Right lung (tissue), 5 donors: ENCODE measurements around the gene CCDC187. TPM values are rescaled to one million over a fixed set of nuclear protein-coding genes. Genes with fewer than 3 reads are reported as not detected.

ENCODE experiments used
- DNase-seq, 2 donors: peaks; one replicate each; pipeline ENCODE4 v3.0.0-alpha.2; 2013
- polyA plus RNA-seq, 5 donors: library from polyadenylated mRNA; unstranded; fragments of 120-200 nt; gene quantifications; one replicate each; pipeline versions ENCODE4 v1.2.1 to v1.2.3, GENCODE V29; 2013; ENCODE audit warnings: inconsistent platforms in 1 of 5, low replicate concordance in 1 of 5; ENCODE audit not compliant: insufficient read length in 5 of 5, insufficient read depth in 1 of 5

CCDC187 gene
- polyA plus RNA-seq, 5 donors, result 0.65 to 2.9 (median 1.8) TPM

DNA sequence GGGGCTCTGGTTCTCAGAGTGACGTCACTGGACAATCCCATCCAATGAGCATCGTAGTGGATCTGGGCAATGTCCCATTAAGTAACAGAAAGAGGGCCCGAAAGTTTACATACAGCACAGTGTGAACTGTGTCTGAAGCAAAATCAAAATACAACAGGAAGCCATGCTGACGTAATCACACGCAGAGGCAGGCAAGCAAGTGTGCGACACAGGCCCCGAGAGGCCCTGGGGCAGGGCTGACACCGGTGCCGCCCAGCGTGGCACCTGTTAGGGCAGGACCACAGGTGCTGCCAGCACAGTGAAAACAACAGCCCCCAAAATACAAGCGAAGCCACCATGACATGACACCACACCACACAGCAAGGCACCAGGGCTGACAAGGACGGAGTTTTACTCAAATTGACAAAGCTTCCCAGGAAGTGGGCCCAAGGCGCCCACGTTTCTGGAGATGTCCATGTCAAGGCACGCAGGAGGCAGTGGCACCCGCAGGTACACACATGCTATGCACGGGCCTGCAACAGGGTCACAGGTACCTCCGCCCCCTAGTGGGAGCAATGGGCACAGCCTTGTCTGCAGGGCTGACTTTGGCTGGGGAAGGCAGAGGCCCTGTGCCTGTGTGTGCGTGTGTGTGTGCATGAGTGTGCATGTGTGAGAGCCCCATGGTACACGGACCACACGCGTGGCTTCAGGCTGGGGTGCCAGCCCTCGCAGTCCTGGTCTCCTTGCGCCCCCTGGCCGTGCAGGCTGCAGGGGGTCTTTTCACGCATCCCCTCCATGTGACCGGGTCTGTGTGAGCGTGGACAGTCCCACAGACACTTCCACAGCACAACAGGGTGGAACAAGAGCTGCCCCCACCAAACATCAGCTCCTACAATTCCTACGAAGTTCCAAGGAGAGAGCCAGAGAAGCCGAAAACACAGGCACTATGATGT is 77.9 kb downstream of the CCDC187 start:
- DNase-seq, result no peak

DNA sequence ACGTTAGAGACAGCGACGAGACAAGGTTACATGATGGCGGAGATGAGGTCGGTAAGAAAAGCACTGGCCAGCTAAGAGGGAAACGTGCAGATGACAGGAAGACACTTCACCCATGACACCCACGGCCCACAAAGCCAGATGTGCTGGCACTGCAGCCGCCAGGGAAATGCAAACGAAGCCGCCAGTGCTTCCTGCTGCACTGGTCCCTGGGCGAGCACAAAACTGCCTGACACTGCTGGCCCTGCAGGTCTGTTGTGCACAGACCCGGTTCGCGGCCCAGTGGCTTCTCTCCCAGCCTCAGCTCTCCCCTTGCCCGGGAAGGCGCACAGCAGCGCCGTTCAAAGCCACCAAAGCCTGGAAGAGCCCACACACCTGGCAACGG is 78.5 kb downstream of the CCDC187 start:
- DNase-seq, result no peak

GRCh38 chr9:136223871-136224640 is 79.8 kb downstream of the CCDC187 start:
- no peak for DNase-seq

- no peak for DNase-seq
Measured at GRCh38 chr9:136222906-136223285, 81.0 kb downstream of the CCDC187 start.

GRCh38 chr9:136222166-136222905 is 81.6 kb downstream of the CCDC187 start:
- DNase-seq, result no peak

- DNase-seq, result no peak
Measured at GRCh38 chr9:136220017-136220729, 83.7 kb downstream of the CCDC187 start.

DNA sequence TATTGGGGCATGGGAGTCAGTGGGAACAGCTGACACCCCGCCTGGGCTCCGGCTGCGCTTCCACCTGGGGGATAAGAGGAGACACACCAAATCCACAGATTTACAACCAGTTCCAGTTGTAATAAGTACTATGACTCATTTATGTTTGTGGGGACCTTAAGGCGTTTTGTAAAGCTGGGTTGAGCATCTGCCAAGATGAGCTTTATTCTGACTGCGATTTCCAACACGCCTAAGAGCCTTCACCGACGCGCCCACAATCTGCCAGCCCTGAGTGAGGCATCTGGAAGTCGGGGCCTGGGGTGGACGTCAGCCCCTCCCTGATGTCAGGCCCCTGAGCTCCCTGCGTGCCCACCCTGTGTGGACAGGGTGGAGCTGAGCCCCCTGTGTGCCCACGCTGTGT is 84.6 kb downstream of the CCDC187 start:
- no peak for DNase-seq

GRCh38 chr9:136218673-136219072 is 85.2 kb downstream of the CCDC187 start:
- DNase-seq, result no peak

- no peak for DNase-seq
Measured at GRCh38 chr9:136218271-136218670, 85.6 kb downstream of the CCDC187 start.

DNA sequence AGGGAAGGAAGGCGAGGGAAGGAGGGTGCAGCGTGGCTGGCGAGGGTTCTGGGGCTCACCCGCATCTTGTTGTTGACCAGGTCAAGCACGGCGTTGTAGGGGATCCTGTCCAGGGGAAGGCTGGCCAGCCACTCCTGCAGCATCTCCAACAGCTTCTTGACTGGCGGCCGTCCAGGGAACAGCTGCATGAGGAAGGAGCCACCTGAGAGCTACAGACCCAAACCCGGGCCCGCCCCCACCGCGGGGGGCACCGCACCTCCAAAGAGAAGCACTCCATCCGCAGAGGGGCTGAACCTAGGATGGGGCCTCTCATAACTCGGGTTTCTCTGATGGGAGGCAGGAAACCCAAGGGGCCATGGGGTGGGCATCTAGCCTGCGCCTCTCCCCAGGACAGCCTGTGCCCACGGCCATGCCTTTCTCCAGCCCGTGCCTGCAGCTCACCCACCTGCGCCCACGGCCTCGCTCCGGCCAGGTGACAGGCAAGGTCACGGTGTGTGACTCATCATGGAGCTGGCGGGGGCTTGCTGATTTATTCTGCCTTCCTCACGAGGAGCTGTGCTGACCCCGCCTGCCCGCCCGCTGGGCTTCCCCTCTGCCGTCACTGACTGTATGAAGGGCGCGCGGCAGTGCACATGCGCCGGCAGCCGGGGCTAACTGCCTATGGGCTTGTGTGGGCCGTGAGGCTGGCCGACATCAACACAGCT is 87.2 kb downstream of the CCDC187 start:
- no peak for DNase-seq

DNA sequence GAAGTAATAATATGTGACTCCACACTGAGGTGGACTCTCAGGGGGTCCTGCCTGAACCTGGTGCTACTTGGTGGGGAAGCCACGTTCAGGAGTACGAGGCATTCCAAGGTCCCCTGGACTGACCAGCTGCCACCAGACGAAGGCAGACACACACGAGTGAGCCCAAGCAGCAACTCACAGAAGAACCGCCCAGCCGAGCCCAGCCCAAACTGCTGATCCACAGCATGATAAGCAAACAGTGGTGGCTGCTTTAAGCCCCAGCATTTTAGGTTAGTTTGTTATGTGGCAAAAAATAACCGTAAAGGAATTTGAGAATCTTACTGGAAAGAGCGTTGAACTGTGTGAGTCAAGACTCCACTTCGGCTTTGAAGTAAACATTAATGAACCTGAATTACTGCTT is 90.2 kb downstream of the CCDC187 start:
- no peak for DNase-seq

GRCh38 chr9:136212345-136212950 is 91.4 kb downstream of the CCDC187 start:
- DNase-seq, result no peak

DNA sequence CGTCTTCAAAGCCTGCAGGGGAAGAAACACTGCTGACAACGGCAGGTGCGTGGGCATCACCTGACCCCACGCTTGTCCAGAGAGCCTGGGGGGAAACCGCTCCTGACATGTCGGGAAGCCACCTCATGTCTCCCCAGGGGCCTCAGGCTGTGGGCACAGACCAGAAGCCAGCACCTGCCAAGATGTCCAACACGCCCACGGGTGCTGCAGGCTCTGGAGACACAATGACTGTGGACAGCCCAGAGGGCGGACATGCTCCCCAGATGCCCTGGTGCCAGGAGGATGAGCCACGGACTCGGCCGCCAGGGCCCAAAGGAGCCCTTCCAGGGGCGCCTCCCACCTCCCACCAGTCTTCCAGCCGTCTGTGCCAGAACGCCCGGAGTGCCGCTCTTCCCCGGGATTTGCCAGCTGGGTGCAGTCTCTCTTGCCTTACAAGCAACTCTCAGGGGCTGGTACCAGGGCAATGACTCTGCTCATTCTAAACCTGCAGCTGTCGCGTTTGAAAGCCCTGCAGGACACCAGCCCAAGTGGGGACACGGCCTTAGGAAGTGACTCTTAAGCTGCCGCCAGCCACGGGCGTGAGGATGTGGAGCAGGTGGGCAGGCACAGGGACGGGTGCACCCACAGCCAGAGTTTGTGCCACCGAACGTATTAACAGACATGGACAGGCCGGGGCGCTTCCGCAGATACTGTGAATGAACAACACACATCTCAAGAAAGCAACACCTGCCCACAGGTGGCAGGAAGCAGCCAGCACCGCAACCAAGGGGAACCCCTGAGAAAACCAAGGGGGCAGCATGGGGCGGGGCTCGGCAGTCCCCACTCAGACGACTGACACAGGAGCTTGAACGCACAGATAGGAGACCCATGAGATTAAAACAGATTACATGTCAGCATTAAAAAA is 92.2 kb downstream of the CCDC187 start:
- DNase-seq, result no peak

GRCh38 chr9:136211006-136211405 is 92.9 kb downstream of the CCDC187 start:
- DNase-seq, result no peak

- no peak for DNase-seq
Measured at GRCh38 chr9:136210276-136210675, 93.6 kb downstream of the CCDC187 start.

DNA sequence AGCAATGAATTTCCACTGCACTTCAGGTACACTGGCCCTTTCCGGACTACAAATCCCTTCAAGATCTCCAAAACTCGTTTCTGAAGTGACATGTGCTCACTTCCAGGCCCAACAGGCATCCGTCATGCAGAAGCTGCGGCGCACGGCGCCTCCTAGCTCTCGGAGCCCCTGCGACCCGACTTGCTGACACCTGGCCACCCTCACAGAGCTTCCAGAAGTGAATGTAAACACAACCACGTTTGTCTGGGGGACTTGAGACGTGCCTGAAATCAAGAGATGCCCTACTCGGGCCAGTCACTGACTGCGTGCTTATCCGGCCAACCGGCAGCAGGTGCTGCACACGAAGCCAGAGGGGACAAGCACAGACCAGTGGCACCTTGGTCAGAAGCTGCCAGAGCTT is 94.1 kb downstream of the CCDC187 start:
- DNase-seq, result no peak

- DNase-seq, result no peak
Measured at GRCh38 chr9:136209232-136209631, 94.7 kb downstream of the CCDC187 start.

DNA sequence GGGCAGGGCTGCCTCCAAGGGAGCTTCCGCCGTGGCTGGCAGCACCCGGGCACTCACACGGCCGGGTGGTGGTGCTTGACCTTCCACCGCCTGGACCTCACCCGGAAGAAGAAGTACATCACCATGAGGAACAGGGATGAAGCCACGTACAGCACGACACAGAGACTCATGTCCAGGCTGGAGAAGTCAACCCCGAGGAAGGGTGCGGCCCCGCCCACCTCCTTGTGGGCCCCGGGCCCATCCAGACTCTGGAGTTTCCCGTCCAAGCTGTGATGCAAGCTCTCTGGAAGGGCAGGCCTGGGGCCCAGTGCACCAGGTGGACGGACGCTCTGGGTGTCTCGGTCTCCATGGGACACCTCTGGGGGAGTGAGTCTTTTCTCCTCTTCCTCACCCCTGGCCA is 95.2 kb downstream of the CCDC187 start:
- DNase-seq, result no peak

GRCh38 chr9:136207616-136208015 is 96.3 kb downstream of the CCDC187 start:
- DNase-seq, result no peak
